ENCODE results near the gene NWD2. TPM values are rescaled to one million over a fixed set of nuclear protein-coding genes. Genes with fewer than 3 reads are reported as not detected.

Gene NWD2
- total and polyA plus RNA-seq, 2 donors from 2014 or later: not detected

DNA sequence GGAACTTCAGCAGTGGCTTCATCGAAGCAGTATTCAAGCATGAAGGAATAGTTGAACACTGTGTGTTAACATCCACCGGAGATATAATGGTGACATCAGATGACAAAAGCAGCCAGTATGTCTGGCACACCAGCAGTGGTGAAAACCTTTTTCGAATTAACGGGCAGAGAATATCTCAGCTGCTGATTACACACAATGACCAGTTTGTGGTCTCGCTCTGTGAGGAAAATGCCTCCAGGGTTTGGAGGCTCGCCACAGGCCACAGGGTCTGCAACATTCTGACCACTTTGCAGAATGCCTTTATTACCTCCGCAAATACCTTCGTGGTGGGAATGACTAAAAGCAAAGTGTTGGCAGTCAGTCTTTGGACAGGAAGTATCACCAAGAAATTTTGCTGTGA, 201.5 kb downstream of the NWD2 start:
- FAIRE-seq (no peak), DNase-seq (no peak)
- no peaks in the 10 kb centered on the region for H3K9me3 ChIP-seq (ENCODE audit: control insufficient read depth in 2 of 3, insufficient read depth in 1 of 3, low read length in 3 of 3)
- no peak overlapping the region for H3K4me3 ChIP-seq (ENCODE audit: low read length in 3 of 3)
- no peaks in the 10 kb centered on the region for H3K4me1 ChIP-seq (ENCODE audit: control insufficient read depth in 2 of 3, insufficient read depth in 2 of 3, low read depth in 1 of 3, low read length in 3 of 3)
- intact Hi-C loops (cut with DNase I): no loop called here
- H3K36me3 ChIP-seq (ENCODE audit: control insufficient read depth in 2 of 3, insufficient read depth in 3 of 3, low read length in 3 of 3): no peaks in the 10 kb centered on the region
- TF ChIP-seq CTCF (IDR thresholded peaks at IDR 0.05; ENCODE audit: borderline replicate concordance, extremely low read depth, insufficient read depth): no peak
- H3K27ac ChIP-seq (ENCODE audit: low read depth in 2 of 2, low read length in 2 of 2): no peak overlapping the region
- no peak overlapping the region for H3K9ac ChIP-seq (ENCODE audit: low read length in 3 of 3)
- H3K27me3 ChIP-seq (ENCODE audit: control insufficient read depth, insufficient read depth, low read length): no peaks in the 10 kb centered on the region

GRCh38 chr4:37447886-37448285, 203.3 kb downstream of the NWD2 start:
- FAIRE-seq (no peak), DNase-seq (no peak)
- no peaks in the 10 kb centered on the region for H3K9me3 ChIP-seq (ENCODE audit: control insufficient read depth in 2 of 3, insufficient read depth in 1 of 3, low read length in 3 of 3)
- H3K4me1 ChIP-seq (ENCODE audit: control insufficient read depth in 2 of 3, insufficient read depth in 2 of 3, low read depth in 1 of 3, low read length in 3 of 3): no peaks in the 10 kb centered on the region
- H3K27ac ChIP-seq (ENCODE audit: low read depth in 2 of 2, low read length in 2 of 2): no peak overlapping the region
- no peaks in the 10 kb centered on the region for H3K27me3 ChIP-seq (ENCODE audit: control insufficient read depth, insufficient read depth, low read length)
- H3K36me3 ChIP-seq (ENCODE audit: control insufficient read depth in 2 of 3, insufficient read depth in 3 of 3, low read length in 3 of 3): no peaks in the 10 kb centered on the region
- H3K9ac ChIP-seq (ENCODE audit: low read length in 3 of 3): no peak overlapping the region
- no peak overlapping the region for H3K4me3 ChIP-seq (ENCODE audit: low read length in 3 of 3)
- intact Hi-C loops (cut with DNase I): no loop called here
- TF ChIP-seq CTCF (IDR thresholded peaks at IDR 0.05; ENCODE audit: borderline replicate concordance, extremely low read depth, insufficient read depth): no peak

GRCh38 chr4:37450309-37450708, 205.8 kb downstream of the NWD2 start:
- Histone ChIP-seq H3K9me3 (ENCODE audit: control insufficient read depth in 2 of 3, insufficient read depth in 1 of 3, low read length in 3 of 3) (no peaks in the 10 kb centered on the region), H3K36me3 (ENCODE audit: control insufficient read depth in 2 of 3, insufficient read depth in 3 of 3, low read length in 3 of 3) (no peaks in the 10 kb centered on the region), H3K4me1 (ENCODE audit: control insufficient read depth in 2 of 3, insufficient read depth in 2 of 3, low read depth in 1 of 3, low read length in 3 of 3) (peaks cover 0 to 6% (median 0%) of the 10 kb centered on the region in 3 donors), H3K27ac (ENCODE audit: low read depth in 2 of 2, low read length in 2 of 2) (no peak overlapping the region), H3K4me3 (ENCODE audit: low read length in 3 of 3) (no peak overlapping the region), H3K27me3 (ENCODE audit: control insufficient read depth, insufficient read depth, low read length) (no peaks in the 10 kb centered on the region), H3K9ac (ENCODE audit: low read length in 3 of 3) (no peak overlapping the region)
- no peak for TF ChIP-seq CTCF (IDR thresholded peaks at IDR 0.05; ENCODE audit: borderline replicate concordance, extremely low read depth, insufficient read depth)
- FAIRE-seq (no peak), DNase-seq (no peak)
- intact Hi-C loops (cut with DNase I): no loop called here

DNA sequence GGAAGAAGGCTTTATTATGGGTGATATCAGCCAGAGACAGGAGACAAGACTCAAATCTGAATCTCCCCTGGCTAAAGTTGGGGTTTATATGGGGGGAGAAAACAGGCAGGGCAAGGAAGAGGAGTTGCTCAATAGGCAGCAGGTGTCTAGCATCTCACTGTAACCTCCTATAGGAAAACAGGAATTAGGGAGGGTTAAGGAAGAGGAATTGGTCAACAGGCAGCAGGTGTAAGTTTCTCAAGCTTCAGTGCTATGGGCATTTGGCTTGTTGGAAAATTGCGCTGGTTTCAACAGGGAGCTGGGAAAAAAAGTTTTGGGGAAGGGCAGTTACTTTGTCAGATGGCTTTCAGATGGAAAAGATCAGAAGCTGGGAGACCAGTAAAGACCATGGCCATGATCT, 206.4 kb downstream of the NWD2 start:
- intact Hi-C loops (cut with DNase I): no loop called here
- no peak overlapping the region for H3K9ac ChIP-seq (ENCODE audit: low read length in 3 of 3)
- no peaks in the 10 kb centered on the region for H3K36me3 ChIP-seq (ENCODE audit: control insufficient read depth in 2 of 3, insufficient read depth in 3 of 3, low read length in 3 of 3)
- no peaks in the 10 kb centered on the region for H3K9me3 ChIP-seq (ENCODE audit: control insufficient read depth in 2 of 3, insufficient read depth in 1 of 3, low read length in 3 of 3)
- peaks cover 0 to 6% (median 0%) of the 10 kb centered on the region in 3 donors for H3K4me1 ChIP-seq (ENCODE audit: control insufficient read depth in 2 of 3, insufficient read depth in 2 of 3, low read depth in 1 of 3, low read length in 3 of 3)
- no peaks in the 10 kb centered on the region for H3K27me3 ChIP-seq (ENCODE audit: control insufficient read depth, insufficient read depth, low read length)
- no peak for TF ChIP-seq CTCF (IDR thresholded peaks at IDR 0.05; ENCODE audit: borderline replicate concordance, extremely low read depth, insufficient read depth)
- H3K27ac ChIP-seq (ENCODE audit: low read depth in 2 of 2, low read length in 2 of 2): no peak overlapping the region
- no peak overlapping the region for H3K4me3 ChIP-seq (ENCODE audit: low read length in 3 of 3)
- DNase-seq: no peak
- FAIRE-seq: no peak

Data from kidney (tissue), 14 donors.